HG03571 (cell line): ENCODE measurements around the gene COX4I2.
"Not testable (repeated sequence)": the region's sequence is repeated elsewhere in the genome, so short reads cannot be mapped to it uniquely, and the experiment has no call there.

Source experiments
- ATAC-seq: cut with Tn5 transposase; IDR thresholded peaks from one replicate; pipeline ENCODE4 v1.9.1; 2021; ENCODE audit not compliant: unreplicated experiment

Gene COX4I2

DNA sequence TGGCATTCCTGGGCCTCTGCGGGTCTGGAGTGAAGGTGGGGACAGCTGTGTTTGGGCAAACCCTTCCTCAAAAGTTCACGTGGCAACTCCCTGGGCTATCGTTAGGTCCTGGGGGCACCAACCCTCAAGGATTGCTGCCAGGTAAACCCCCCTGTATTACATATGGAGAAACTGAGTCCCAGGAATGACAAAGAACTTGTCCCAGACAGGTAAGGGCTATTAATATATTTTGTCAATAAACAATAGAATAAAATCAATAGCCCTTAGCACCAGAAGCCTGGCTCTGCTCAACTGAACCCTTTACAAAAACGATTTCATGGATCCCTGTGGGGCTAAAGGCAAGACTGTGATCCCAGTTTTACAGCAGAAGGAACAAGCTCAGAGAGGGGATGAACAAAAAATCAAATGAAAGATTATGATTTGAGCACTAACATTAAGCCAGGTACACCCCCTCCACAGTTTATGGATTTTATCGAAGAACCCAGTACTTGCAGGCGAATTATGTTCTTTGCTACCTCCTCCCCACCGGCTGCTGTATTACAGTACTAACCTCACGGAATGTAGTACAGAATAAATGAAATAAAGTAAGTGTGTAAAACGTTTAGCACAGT, 30.0 kb upstream of the COX4I2 start:
- ATAC-seq: no peak

- no peak for ATAC-seq
Observed at GRCh38 chr20:31608251-31608945, 29.3 kb upstream of the COX4I2 start.

DNA sequence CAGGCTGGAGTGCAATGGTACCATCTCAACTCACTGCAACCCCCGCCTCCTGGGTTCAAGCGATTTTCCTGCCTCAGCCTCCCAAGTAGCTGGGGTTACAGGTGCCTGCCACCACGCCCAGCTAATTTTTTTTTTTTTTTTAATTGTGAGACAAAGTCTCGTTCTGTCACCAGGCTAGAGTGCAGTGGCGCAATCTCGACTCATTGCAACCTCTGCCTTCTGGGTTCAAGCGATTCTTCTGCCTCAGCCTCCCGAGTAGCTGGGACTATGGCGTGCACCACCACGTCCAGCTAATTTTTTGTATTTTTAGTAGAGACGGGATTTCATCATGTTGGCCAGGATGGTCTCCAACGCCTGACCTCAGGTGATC, 25.5 kb upstream of the COX4I2 start:
- ATAC-seq: not testable (repeated sequence)

DNA sequence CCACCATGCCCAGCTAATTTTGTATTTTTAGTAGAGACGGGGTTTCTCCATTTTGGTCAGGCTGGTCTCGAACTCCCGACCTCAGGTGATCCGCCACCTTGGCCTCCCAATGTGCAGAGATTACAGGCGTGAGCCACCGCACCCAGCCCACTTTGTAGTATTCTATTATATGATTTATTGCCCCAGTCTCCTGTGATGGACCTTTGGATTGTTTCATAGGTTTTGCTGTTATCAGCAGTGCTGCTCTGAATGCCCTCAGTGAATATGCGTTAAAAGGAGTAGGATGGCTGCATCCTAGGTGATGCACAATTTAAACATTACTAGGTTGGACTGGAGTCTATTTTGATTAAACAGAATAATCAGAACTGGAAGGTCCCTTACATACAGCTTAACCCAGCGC, 22.3 kb upstream of the COX4I2 start:
- no peak for ATAC-seq

- no peak for ATAC-seq
Observed at GRCh38 chr20:31617432-31618104, 20.1 kb upstream of the COX4I2 start.

GRCh38 chr20:31620246-31620645, 17.5 kb upstream of the COX4I2 start:
- ATAC-seq: no peak

DNA sequence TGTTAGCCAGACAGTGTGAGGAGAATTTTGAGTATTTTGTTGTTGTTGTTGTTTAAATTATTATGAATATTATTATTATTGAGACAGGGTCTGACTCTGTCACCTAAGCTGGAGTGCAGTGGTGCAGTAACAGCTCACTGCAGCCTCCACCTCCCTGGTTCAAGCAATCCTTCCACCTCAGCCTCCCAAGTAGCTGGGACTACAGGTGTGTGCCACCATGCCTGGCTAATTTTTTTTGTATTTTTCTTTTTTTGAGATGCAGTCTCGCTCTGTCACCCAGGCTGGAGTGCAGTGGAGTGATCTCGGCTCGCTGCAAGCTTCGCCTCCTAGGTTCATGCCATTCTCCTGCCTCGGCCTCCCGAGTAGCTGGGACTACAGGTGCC, 14.6 kb upstream of the COX4I2 start:
- ATAC-seq: not testable (repeated sequence)

DNA sequence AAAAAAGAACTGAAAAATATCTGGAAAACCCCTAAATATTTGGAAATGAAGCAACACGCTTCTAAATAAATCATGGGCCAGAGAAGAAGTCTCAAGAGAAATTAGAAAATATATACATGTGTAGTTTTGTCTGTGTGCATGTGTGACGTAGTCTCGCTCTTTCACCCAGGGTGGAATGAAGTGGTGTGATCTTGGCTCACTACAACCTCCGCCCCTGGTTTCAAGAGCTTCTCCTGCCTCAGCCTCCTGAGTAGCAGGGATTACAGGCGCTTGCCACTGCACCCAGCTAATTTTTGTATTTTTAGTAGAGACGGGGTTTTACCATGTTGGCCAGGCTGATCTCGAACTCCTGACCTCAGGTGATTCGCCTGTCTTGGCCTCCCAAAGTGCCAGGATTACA, 11.2 kb upstream of the COX4I2 start:
- not testable (repeated sequence) for ATAC-seq

- ATAC-seq: not testable (repeated sequence)
Observed at GRCh38 chr20:31628057-31628456, 9.7 kb upstream of the COX4I2 start.

- no peak for ATAC-seq
Observed at GRCh38 chr20:31630187-31630790, 7.4 kb upstream of the COX4I2 start.

GRCh38 chr20:31632548-31633338, 5.0 kb upstream of the COX4I2 start:
- ATAC-seq: no peak

DNA sequence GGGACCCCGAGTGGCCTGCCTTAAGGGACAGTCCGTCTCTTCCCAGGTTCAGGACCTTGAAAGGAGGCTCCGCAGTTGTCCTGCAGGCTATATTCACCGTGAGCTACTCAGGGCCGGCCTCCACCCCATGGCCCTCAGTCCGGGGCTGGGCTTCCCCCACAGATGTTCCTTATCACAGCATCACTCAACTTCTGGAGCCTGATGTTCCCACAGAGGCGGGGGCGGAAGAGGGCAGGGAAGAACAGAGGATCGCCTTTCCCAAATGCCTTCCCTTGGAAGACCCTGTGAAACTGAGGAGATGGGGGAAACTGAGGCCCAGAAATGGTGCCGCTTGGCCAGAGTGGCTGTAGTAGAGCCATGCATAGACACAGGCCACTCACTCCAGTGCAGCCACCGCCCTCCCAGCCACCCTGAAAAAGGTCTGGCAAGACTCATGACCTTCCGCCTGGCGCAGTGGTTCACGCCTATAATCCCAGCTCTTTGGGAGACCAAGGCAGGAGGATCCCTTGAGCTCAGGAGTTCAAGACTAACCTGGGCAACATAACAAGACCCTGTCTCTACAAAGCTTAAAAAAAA, 4.3 kb upstream of the COX4I2 start:
- ATAC-seq: no peak

GRCh38 chr20:31638317-31638716, 605 bp downstream of the COX4I2 start:
- no peak for ATAC-seq

DNA sequence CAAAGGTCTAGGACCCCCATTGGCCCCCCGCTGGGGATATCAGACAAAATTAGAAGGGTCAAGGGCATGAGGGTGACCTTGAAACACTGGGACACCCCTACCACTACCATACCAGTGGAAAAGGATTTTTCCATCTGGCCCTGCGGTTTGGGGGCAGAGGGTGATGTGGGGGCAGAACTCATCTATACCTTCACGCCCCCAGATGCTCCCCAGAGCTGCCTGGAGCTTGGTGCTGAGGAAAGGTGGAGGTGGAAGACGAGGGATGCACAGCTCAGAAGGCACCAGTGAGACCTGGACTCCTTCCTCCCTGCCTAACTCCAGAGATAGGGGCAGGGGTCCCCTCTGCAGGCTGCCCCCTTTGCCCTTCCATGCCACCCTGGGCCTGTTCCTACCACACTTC, 1.1 kb downstream of the COX4I2 start:
- no peak for ATAC-seq

DNA sequence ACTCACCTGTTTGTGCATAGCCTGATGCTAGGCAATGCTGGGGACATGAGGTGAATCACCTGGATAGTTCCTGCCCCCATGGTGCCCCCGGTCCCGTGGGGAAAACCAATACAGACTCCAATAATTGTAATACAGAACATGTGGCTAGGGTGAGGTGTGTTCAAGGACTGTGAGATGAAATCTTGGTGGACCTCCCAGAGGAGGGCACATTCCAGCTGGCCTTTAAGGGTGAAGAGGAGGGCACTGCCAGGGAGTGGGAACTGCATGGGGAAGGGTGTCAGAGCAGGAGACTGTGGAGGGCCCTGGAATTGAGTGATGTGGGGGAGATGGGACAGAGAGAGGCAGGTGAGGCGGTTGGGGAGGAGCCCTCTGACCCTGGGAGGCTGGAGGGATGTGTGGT, 2.5 kb downstream of the COX4I2 start:
- ATAC-seq: no peak

DNA sequence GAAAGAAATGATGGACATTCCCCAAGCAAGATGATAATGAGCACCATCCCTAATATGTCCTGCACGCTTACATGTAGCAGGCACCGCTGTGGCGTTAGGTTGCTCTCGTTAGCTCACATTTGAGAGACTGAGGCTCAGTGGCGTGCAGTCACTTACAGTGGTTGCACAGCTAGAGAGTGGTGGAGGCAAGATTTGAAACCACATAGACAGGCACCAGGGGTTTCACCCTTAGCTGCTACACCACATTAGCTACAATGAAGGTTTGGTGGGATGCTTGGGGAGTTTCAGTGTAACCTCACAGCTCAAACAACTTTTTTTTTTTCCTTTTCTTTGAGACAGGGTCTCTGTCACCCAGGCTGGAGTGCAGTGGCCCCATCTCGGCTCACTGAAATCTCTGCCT, 3.7 kb downstream of the COX4I2 start:
- no peak for ATAC-seq

DNA sequence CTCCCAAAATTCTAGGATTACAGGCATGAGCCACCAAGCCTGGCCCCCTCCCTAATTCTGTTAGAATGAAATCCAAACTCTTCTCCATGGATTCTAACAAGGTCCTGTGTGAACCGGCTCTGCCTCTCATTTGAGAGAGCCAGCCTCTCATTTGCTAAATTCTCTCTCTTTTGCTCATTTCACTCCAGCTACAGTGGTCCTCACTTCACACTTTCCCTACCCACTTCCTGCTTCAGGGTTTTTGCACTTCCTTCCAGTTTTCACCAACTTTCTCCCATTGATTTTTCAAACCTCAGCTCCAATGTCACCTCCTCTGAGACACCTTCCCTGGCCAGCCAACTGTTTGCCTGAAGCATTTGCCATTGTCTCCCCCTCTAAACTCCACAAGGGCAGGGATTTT, 5.1 kb downstream of the COX4I2 start:
- no peak for ATAC-seq

GRCh38 chr20:31643522-31643921, 5.8 kb downstream of the COX4I2 start:
- no peak for ATAC-seq

- no peak for ATAC-seq
Observed at GRCh38 chr20:31644701-31645100, 7.0 kb downstream of the COX4I2 start.

DNA sequence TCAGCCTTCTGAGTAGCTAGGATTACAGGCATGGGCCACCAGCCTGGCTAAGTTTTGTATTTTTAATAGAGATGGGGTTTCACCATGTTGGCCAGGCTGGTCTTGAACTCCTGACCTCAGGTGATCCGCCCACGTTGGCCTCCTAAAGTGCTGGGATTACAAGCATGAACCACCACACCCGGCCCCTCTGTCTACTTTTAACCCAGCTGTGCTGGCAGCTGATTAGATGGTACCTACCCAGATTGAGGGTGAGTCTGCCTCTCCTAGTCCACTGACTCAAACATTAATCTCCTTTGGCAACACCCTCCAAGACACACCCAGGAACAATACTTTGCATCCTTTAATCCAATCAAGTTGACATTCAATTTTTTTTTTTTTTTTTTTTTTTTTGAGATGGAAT, 10.4 kb downstream of the COX4I2 start:
- not testable (repeated sequence) for ATAC-seq

DNA sequence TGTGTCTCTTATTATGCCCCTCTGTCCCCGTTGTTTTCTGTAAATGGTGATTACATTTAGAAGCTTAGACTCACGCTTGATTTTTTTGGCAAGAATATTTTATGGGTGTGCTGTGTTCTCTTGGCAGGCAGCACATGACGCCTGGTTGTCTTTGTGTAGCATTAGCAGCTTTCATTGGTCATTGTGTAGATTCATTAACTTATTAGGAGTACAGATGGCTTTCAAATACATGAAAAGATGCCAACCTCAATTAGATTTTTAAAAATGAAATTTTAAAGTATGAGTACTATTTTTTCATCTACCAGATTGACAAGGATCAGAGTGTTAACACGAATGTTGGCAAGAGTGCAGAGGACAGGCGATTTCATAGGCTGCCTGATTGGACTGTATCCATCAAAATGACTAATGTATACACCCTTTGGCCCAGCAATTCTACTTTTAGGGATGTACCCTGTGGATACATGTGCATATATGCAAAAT, 15.2 kb downstream of the COX4I2 start:
- ATAC-seq: no peak
